Nephron progenitor cell (in vitro differentiated cells): ENCODE data around the gene NRXN2.
"Not testable (repeated sequence)": the region's sequence is repeated elsewhere in the genome, so short reads cannot be mapped to it uniquely, and the experiment has no call there.

ENCODE experiments used
- DNase-seq: peaks from one replicate; pipeline ENCODE4 v3.0.0; 2021
- H3K27ac Mint-ChIP-seq: 2 replicates; pipeline ENCODE4 v1.8.0; 2021; ENCODE audit warnings: mild to moderate bottlenecking, moderate library complexity, mixed read lengths
- H3K27me3 Mint-ChIP-seq: 2 replicates; pipeline ENCODE4 v1.8.0; 2021; ENCODE audit warnings: mild to moderate bottlenecking, low read depth, mixed read lengths; ENCODE audit not compliant: poor library complexity
- H3K36me3 Mint-ChIP-seq: 2 replicates; pipeline ENCODE4 v1.8.0; 2021; ENCODE audit warnings: low read depth, mixed read lengths
- H3K4me1 Mint-ChIP-seq: 2 replicates; pipeline ENCODE4 v1.8.0; 2021; ENCODE audit warnings: mixed read lengths
- H3K4me3 Mint-ChIP-seq: 2 replicates; pipeline ENCODE4 v1.8.0; 2021; ENCODE audit warnings: mild to moderate bottlenecking, moderate library complexity, mixed read lengths
- H3K9me3 Mint-ChIP-seq: 2 replicates; pipeline ENCODE4 v1.8.0; 2021; ENCODE audit warnings: mild to moderate bottlenecking, moderate library complexity, mixed read lengths
- TF ChIP-seq, protein P1 (sequence below): fragments of 200-600 bp; sonication (generic); IDR thresholded peaks from 2 replicates; pipeline ENCODE4 v1.5.0; 2021; ENCODE audit warnings: antibody characterized with exemption

Gene NRXN2

DNA sequence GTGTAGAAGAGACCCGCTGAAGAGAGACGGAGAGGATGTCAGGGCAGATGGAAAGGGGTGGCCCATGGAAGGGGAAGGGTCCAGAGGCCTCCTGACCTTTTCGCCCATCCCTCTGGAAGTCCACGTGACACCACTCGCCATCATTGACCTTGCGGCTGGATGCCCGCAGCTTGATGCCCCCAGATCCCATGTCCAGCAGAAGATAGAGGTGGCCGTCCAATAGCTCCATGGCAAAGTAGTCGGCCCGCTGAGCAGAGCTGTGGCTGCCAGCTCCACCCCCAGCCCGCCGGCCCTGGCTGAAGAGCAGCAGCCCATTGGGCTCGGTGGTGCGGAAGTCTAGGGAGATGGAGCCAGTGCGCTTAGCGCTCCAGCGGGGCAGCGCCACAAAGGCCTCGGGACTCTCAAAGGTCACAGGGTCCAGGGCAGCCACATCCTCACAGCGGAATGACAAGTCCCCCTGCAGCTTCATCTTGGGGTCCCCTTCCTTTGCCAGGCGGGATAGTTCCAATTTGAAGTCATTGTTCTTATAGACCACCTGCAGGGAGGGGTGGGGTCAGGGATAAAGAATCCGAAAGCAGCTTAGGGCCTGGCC is 55.7 kb downstream of the NRXN2 start:
- H3K4me1 Mint-ChIP-seq, result peaks cover 18% of the 10 kb centered on the region
- TF ChIP-seq, protein P1, sequence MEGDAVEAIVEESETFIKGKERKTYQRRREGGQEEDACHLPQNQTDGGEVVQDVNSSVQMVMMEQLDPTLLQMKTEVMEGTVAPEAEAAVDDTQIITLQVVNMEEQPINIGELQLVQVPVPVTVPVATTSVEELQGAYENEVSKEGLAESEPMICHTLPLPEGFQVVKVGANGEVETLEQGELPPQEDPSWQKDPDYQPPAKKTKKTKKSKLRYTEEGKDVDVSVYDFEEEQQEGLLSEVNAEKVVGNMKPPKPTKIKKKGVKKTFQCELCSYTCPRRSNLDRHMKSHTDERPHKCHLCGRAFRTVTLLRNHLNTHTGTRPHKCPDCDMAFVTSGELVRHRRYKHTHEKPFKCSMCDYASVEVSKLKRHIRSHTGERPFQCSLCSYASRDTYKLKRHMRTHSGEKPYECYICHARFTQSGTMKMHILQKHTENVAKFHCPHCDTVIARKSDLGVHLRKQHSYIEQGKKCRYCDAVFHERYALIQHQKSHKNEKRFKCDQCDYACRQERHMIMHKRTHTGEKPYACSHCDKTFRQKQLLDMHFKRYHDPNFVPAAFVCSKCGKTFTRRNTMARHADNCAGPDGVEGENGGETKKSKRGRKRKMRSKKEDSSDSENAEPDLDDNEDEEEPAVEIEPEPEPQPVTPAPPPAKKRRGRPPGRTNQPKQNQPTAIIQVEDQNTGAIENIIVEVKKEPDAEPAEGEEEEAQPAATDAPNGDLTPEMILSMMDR, result no peak
- no peak overlapping the region for H3K4me3 Mint-ChIP-seq
- no peaks in the 10 kb centered on the region for H3K9me3 Mint-ChIP-seq
- no peaks in the 10 kb centered on the region for H3K36me3 Mint-ChIP-seq
- peaks cover 50% of the 10 kb centered on the region for H3K27me3 Mint-ChIP-seq
- H3K27ac Mint-ChIP-seq, result no peak overlapping the region
- no peak for DNase-seq

DNA sequence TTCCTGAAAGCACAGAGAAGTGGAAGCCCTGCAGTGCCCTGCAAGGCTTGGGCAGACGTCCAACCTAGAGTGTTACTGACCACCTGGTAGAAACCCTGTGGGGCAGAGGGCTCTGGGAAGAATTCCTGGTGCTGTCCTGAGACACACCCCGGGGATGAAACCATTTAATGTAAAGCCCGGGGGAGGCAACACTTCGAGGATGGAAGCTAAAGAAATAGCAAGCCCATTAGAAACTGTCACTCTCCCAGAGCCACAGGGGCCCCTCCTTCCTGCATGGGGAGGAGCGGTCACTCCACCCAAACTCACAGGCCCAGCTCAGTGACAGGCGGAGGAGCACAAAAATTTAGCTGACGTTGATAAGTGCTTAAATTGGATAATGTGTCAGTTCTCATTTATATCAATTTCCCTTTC is 57.6 kb downstream of the NRXN2 start:
- DNase-seq, result no peak
- Mint-ChIP-seq H3K9me3 (no peaks in the 10 kb centered on the region), H3K4me3 (no peak overlapping the region), H3K4me1 (peaks cover 24% of the 10 kb centered on the region), H3K27ac (no peak overlapping the region), H3K36me3 (no peaks in the 10 kb centered on the region), H3K27me3 (peaks cover 38% of the 10 kb centered on the region)
- TF ChIP-seq, protein P1, result no peak

DNA sequence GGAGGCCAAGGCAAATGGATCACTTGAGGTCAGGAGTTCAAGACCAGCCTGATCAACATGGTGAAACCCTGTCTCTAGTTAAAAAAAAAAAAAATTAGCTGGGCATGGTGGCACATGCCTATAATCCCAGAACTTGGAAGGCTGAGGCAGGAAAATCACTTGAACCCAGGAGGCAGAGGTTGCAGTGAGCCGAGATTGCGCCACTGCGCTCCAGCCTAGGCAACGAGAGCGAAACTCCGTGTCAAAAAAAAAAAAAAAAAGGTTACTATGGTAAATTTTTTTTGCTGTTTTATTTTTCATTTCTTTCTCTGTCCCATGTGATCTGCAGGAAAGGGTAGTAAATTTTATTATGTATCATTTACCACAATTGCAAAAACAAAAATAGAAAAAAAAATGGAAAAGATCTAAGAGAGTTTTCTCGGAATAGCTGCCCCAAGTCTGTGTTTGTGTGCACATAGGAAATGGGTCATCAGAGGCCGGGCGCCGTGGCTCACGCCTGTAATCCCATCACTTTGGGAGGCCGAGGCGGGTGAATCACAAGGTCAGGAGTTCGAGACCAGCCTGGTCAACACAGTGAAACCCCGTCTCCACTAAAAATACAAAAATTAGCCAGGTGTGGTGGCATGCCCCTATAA is 58.6 kb downstream of the NRXN2 start:
- H3K27me3 Mint-ChIP-seq, result peaks cover 35% of the 10 kb centered on the region

DNA sequence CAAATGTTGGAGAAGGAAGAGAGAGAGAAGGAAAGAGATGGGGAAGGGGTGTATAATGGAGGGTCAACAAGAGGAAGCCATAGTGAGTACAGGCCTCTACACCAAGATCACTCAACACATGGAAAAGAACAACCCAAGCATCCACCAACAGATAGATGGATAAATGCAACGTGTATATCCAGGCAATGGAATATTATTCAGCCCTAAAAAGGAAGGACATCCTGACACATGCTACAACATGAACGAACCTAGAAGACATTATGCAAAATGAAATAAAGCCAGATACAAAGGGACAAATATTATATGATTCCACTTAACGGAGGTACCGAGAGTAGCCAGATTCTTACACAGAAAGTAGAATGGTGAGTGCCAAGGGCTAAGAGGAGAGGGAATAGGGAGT is 59.3 kb downstream of the NRXN2 start:
- no peak for DNase-seq
- Mint-ChIP-seq H3K27me3 (peaks cover 34% of the 10 kb centered on the region), H3K9me3 (no peaks in the 10 kb centered on the region), H3K27ac (no peak overlapping the region), H3K4me3 (no peak overlapping the region), H3K36me3 (no peaks in the 10 kb centered on the region), H3K4me1 (peaks cover 22% of the 10 kb centered on the region)
- TF ChIP-seq, protein P1, result no peak

More for the DNA sequence above, 58.6 kb downstream of the NRXN2 start:
- H3K9me3 Mint-ChIP-seq, H3K36me3 Mint-ChIP-seq, H3K27ac Mint-ChIP-seq, H3K4me3 Mint-ChIP-seq, DNase-seq: not testable (repeated sequence)
- peaks cover 25% of the 10 kb centered on the region for H3K4me1 Mint-ChIP-seq

DNA sequence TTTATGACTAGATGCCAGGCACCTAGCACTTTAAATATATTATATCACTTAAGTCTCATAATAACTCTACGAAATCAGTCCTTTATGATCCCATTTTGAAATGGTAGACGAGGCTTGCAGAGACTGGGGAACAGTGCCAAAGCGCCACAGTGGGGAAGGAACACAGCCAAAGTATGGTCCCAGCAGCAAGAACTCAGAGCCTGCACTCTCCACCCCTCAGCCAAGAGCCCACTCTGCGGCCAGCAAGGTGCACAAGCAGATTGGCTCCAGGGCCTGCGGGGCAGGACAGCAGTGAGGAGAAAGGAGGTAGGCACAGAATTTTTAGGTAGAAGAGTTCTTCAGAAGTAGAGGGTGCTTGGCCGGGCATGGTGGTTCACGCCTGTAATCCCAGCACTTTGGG is 61.4 kb downstream of the NRXN2 start:
- Mint-ChIP-seq H3K4me3 (no peak overlapping the region), H3K9me3 (no peaks in the 10 kb centered on the region), H3K36me3 (no peaks in the 10 kb centered on the region), H3K27ac (no peak overlapping the region), H3K27me3 (peaks cover 27% of the 10 kb centered on the region), H3K4me1 (peaks cover 22% of the 10 kb centered on the region)
- TF ChIP-seq, protein P1, result no peak
- DNase-seq, result no peak

DNA sequence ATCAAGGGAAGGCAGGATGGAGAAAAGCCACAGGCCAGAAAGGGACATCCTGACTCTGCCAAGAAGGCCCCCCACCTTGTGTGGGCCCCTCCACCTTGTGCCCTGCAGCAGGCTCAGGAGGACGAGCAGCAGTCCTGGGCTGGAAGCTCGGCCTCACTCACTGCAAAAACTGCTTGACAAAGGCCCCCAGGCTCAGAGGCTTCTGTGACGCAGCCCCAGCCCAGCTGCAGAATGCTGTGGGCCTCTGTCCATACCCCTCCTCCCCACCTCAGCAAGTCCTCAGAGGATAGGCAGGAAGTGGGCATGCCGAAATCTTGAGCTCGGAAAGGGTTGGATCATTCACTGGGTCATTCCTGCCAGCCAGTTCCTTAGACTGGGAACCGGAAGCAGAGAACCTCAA is 61.9 kb downstream of the NRXN2 start:
- no peak for DNase-seq
- no peak overlapping the region for H3K4me3 Mint-ChIP-seq
- H3K4me1 Mint-ChIP-seq, result peaks cover 22% of the 10 kb centered on the region
- H3K36me3 Mint-ChIP-seq, result no peaks in the 10 kb centered on the region
- TF ChIP-seq, protein P1, result no peak
- H3K27me3 Mint-ChIP-seq, result peaks cover 25% of the 10 kb centered on the region
- H3K9me3 Mint-ChIP-seq, result no peaks in the 10 kb centered on the region
- no peak overlapping the region for H3K27ac Mint-ChIP-seq
